HCT116 (cell line): ENCODE data around the gene SMPX. TPM values are rescaled to one million over a fixed set of nuclear protein-coding genes. Genes with fewer than 3 reads are reported as not detected.

Source experiments
- ATAC-seq: fragments of 200-7000 bp; cut with Tn5 transposase; 2 replicates; pipeline ENCODE4 v1.9.1; 2020; ENCODE audit warnings: mild to moderate bottlenecking, moderate library complexity
- BruUV-seq: library from RNA; stranded (reverse); fragments of 400-500 nt; replicated peaks from 2 replicates; lab custom pipeline; 2021; lab: Mats Ljungman, UMichigan
- CTCF ChIA-PET: fragments of 300-600 bp; sonication (Branson Sonifier 250); formaldehyde crosslinking; loops from one replicate; lab custom pipeline; 2021; ENCODE audit warnings: antibody characterized with exemption; lab: Charles Lee
- POLR2A ChIA-PET: fragments of 300-600, 350-600 bp; sonication (Branson Sonifier 250); formaldehyde crosslinking; loops from one replicate; lab custom pipeline; 2021; ENCODE audit warnings: antibody characterized with exemption; lab: Charles Lee
- RAD21 ChIA-PET, 2 experiments: fragments of 300-600 bp; sonication (Branson Sonifier 250); formaldehyde crosslinking; loops; one replicate each; lab custom pipeline; 2023; ENCODE audit warnings: low total read pairs in 2 of 2; ENCODE audit not compliant: uncharacterized antibody in 2 of 2, unreplicated experiment in 2 of 2, low non-redundant PET in 1 of 2; lab: Charles Lee
- DNase-seq: peaks from one replicate; pipeline ENCODE4 v3.0.0-alpha.2; 2010; ENCODE audit warnings: low read depth, low spot score
- H2AFZ ChIP-seq: fragments of 200-600 bp; shearing (Covaris generic), sonication (generic); 2 replicates; pipeline ENCODE4 v1.6.1; 2017; ENCODE audit warnings: low read depth, mixed run types, mixed read lengths, antibody characterized with exemption, low read length; ENCODE audit not compliant: poor library complexity, severe bottlenecking
- H3K27ac ChIP-seq: 2 replicates; pipeline ENCODE4 v1.5.1; 2012; ENCODE audit warnings: low read depth, low read length
- H3K27me3 ChIP-seq: fragments of 200-600 bp; sonication (generic); 2 replicates; pipeline ENCODE4 v1.6.1; 2016; ENCODE audit warnings: mixed run types, low read length, mixed read lengths; ENCODE audit not compliant: insufficient read depth
- H3K36me3 ChIP-seq, 2 experiments: fragments of 200-500 bp in 1 of 2; fragments of 200-600 bp in 1 of 2; sonication (Bioruptor generic) in 1 of 2; sonication (generic) in 1 of 2; 2 replicates each; pipeline versions ENCODE4 v1.5.1 to v1.6.1; 2014 to 2016; ENCODE audit warnings: low read length in 2 of 2, inconsistent platforms in 1 of 2, mixed read lengths in 1 of 2, mixed run types in 1 of 2; ENCODE audit not compliant: insufficient read depth in 2 of 2, control insufficient read depth in 1 of 2
- H3K4me1 ChIP-seq, 2 experiments: fragments of 200-600 bp in 1 of 2; sonication (generic) in 1 of 2; 2 replicates each; pipeline versions ENCODE4 v1.5.1 to v1.6.1; 2012 to 2017; ENCODE audit warnings: low read length in 2 of 2, inconsistent platforms in 1 of 2, mild to moderate bottlenecking in 1 of 2, mixed read lengths in 1 of 2, mixed run types in 1 of 2, moderate library complexity in 1 of 2; ENCODE audit not compliant: insufficient read depth in 2 of 2, control insufficient read depth in 1 of 2
- H3K4me2 ChIP-seq: fragments of 200-600 bp; sonication (generic); 2 replicates; pipeline ENCODE4 v1.6.1; 2017; ENCODE audit warnings: mixed run types, low read length, mixed read lengths
- H3K4me3 ChIP-seq, 2 experiments: fragments of 200-600 bp in 1 of 2; sonication (generic) in 1 of 2; replicated peaks in 1 of 2; 2 replicates each; pipeline ENCODE4 v1.5.1; 2011 to 2016; ENCODE audit warnings: low read length in 2 of 2, control low read depth in 1 of 2, low read depth in 1 of 2, mild to moderate bottlenecking in 1 of 2, mixed read lengths in 1 of 2, mixed run types in 1 of 2
- H3K79me2 ChIP-seq: fragments of 200-600 bp; sonication (generic); 2 replicates; pipeline ENCODE4 v1.6.1; 2017; ENCODE audit warnings: mild to moderate bottlenecking, mixed run types, low read length, moderate library complexity, mixed read lengths; ENCODE audit not compliant: insufficient read depth
- H3K9ac ChIP-seq: fragments of 200-600 bp; sonication (generic); 2 replicates; pipeline ENCODE4 v1.6.1; 2016; ENCODE audit warnings: low read length, mixed read lengths
- H3K9me2 ChIP-seq: fragments of 200-600 bp; sonication (generic), shearing (Covaris generic); 2 replicates; pipeline ENCODE4 v1.6.1; 2017; ENCODE audit warnings: mixed run types, mild to moderate bottlenecking, moderate library complexity; ENCODE audit not compliant: insufficient read depth
- H3K9me3 ChIP-seq, 2 experiments: fragments of 200-500 bp in 1 of 2; fragments of 200-600 bp in 1 of 2; sonication (Bioruptor generic) in 1 of 2; sonication (generic) in 1 of 2; 2 replicates each; pipeline ENCODE4 v1.6.1; 2014 to 2017; ENCODE audit warnings: low read length in 2 of 2, mixed read lengths in 2 of 2, inconsistent platforms in 1 of 2, low read depth in 1 of 2, mild to moderate bottlenecking in 1 of 2, mixed run types in 1 of 2, moderate library complexity in 1 of 2; ENCODE audit not compliant: control insufficient read depth in 1 of 2, insufficient read depth in 1 of 2
- H4K20me1 ChIP-seq: fragments of 200-600 bp; sonication (generic), shearing (Covaris generic); 2 replicates; pipeline ENCODE4 v1.6.1; 2017; ENCODE audit warnings: mixed run types, mild to moderate bottlenecking, moderate library complexity; ENCODE audit not compliant: insufficient read depth
- ATF3 ChIP-seq: IDR thresholded peaks from 2 replicates; pipeline ENCODE4 v1.6.1; 2012
- CEBPB ChIP-seq: IDR thresholded peaks from 2 replicates; pipeline ENCODE4 v1.6.1; 2012; ENCODE audit warnings: low read depth
- EZH2phosphoT487 ChIP-seq: fragments of 200-600 bp; IDR thresholded peaks from 2 replicates; pipeline ENCODE4 v1.6.1; 2018; ENCODE audit warnings: antibody characterized with exemption, borderline replicate concordance
- FOSL1 ChIP-seq: IDR thresholded peaks from 2 replicates; pipeline ENCODE4 v1.6.1; 2012; ENCODE audit warnings: low read depth
- JUND ChIP-seq: IDR thresholded peaks from 2 replicates; pipeline ENCODE4 v1.6.1; 2012
- MAX ChIP-seq: IDR thresholded peaks from 2 replicates; pipeline ENCODE4 v1.6.1; 2012
- POLR2A ChIP-seq: IDR thresholded peaks from 2 replicates; pipeline ENCODE4 v1.7.0; 2011; ENCODE audit warnings: borderline replicate concordance; ENCODE audit not compliant: insufficient read depth, insufficient read length; ENCODE audit errors: extremely low read depth
- POLR2AphosphoS5 ChIP-seq: IDR thresholded peaks from 2 replicates; pipeline ENCODE4 v1.6.1; 2011; ENCODE audit warnings: mild to moderate bottlenecking, low read depth, low read length, moderate library complexity
- SP1 ChIP-seq: IDR thresholded peaks from 2 replicates; pipeline ENCODE4 v1.6.1; 2012; ENCODE audit warnings: low read depth
- TCF7L2 ChIP-seq: IDR thresholded peaks from 2 replicates; pipeline ENCODE4 v1.7.0; 2011; ENCODE audit warnings: borderline replicate concordance, inconsistent platforms; ENCODE audit not compliant: insufficient read depth, insufficient read length; ENCODE audit errors: extremely low read depth
- ZFX ChIP-seq: fragments of 450-650 bp; IDR thresholded peaks from 2 replicates; pipeline ENCODE4 v1.6.1; 2017
- intact Hi-C: fragments of 100-400 bp; cut with micrococcal nuclease; formaldehyde crosslinking; loops from 2 replicates; pipeline ENCODE4 v1.10.0; 2022
- total RNA-seq: library from RNA; stranded (reverse); gene quantifications from one replicate; pipeline ENCODE4 v1.2.1, GENCODE V29; 2021; ENCODE audit not compliant: unreplicated experiment
- TF ChIP-seq, protein P1 (sequence below): IDR thresholded peaks from 2 replicates; pipeline ENCODE4 v1.6.1; 2012; ENCODE audit warnings: low read depth
- TF ChIP-seq, protein P2 (sequence below), 3 experiments: fragments of 200-600 bp in 1 of 3; sonication (generic) in 1 of 3; IDR thresholded peaks in 2 of 3; conservative IDR thresholded peaks in 1 of 3; 2 replicates each; pipeline ENCODE4 v1.5.1; 2012 to 2017; ENCODE audit warnings: low read depth in 2 of 3, low read length in 2 of 3, antibody characterized with exemption in 1 of 3, borderline replicate concordance in 1 of 3, control low read depth in 1 of 3, mild to moderate bottlenecking in 1 of 3, mixed read lengths in 1 of 3, mixed run types in 1 of 3, moderate library complexity in 1 of 3; ENCODE audit not compliant: insufficient read depth in 1 of 3
- TF ChIP-seq, protein P3 (sequence below): IDR thresholded peaks from 2 replicates; pipeline ENCODE4 v1.6.1; 2011; ENCODE audit warnings: mild to moderate bottlenecking, low read length, moderate library complexity; ENCODE audit not compliant: insufficient replicate concordance; ENCODE audit errors: extremely low read depth

SMPX gene
- total RNA-seq, 1 experiment from 2014 or later: 0.59 TPM

DNA sequence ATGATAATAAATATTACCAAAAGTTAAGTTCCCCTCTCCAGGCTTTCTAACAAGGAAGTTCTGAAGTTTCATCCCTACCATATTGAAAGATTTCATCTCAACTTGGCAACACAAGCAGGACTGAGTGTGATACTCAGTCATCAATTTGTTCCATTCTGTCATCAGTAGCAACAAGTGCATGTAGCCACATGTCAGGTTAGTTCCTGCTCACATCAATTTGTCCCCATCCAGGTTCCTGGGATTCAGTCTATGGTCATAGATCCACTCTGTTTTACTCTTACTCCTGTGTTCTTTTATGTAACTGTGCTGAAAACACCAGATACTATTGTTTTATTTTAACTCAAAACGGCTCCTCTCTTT lies 22.2 kb downstream of the SMPX start:
- CTCF ChIA-PET: no interaction called here
- intact Hi-C loops: no loop called here

More for the DNA sequence above, 22.2 kb downstream of the SMPX start:
- Histone ChIP-seq H3K4me2 (no peak overlapping the region), H3K27me3 (no peaks in the 10 kb centered on the region), H3K9ac (no peak overlapping the region), H3K79me2 (no peaks in the 10 kb centered on the region), H3K4me1 (no peaks in the 10 kb centered on the region), H3K27ac (no peak overlapping the region), H2AFZ (no peak overlapping the region), H3K36me3 (no peaks in the 10 kb centered on the region), H4K20me1 (no peaks in the 10 kb centered on the region), H3K9me3 (no peaks in the 10 kb centered on the region), H3K4me3 (no peak overlapping the region), H3K9me2 (no peaks in the 10 kb centered on the region)
- BruUV-seq: no TSS peak
- DNase-seq: no peak
- no peak for ATAC-seq
- TF ChIP-seq, protein P1, sequence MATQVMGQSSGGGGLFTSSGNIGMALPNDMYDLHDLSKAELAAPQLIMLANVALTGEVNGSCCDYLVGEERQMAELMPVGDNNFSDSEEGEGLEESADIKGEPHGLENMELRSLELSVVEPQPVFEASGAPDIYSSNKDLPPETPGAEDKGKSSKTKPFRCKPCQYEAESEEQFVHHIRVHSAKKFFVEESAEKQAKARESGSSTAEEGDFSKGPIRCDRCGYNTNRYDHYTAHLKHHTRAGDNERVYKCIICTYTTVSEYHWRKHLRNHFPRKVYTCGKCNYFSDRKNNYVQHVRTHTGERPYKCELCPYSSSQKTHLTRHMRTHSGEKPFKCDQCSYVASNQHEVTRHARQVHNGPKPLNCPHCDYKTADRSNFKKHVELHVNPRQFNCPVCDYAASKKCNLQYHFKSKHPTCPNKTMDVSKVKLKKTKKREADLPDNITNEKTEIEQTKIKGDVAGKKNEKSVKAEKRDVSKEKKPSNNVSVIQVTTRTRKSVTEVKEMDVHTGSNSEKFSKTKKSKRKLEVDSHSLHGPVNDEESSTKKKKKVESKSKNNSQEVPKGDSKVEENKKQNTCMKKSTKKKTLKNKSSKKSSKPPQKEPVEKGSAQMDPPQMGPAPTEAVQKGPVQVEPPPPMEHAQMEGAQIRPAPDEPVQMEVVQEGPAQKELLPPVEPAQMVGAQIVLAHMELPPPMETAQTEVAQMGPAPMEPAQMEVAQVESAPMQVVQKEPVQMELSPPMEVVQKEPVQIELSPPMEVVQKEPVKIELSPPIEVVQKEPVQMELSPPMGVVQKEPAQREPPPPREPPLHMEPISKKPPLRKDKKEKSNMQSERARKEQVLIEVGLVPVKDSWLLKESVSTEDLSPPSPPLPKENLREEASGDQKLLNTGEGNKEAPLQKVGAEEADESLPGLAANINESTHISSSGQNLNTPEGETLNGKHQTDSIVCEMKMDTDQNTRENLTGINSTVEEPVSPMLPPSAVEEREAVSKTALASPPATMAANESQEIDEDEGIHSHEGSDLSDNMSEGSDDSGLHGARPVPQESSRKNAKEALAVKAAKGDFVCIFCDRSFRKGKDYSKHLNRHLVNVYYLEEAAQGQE: no peak
- TF ChIP-seq, protein P2, sequence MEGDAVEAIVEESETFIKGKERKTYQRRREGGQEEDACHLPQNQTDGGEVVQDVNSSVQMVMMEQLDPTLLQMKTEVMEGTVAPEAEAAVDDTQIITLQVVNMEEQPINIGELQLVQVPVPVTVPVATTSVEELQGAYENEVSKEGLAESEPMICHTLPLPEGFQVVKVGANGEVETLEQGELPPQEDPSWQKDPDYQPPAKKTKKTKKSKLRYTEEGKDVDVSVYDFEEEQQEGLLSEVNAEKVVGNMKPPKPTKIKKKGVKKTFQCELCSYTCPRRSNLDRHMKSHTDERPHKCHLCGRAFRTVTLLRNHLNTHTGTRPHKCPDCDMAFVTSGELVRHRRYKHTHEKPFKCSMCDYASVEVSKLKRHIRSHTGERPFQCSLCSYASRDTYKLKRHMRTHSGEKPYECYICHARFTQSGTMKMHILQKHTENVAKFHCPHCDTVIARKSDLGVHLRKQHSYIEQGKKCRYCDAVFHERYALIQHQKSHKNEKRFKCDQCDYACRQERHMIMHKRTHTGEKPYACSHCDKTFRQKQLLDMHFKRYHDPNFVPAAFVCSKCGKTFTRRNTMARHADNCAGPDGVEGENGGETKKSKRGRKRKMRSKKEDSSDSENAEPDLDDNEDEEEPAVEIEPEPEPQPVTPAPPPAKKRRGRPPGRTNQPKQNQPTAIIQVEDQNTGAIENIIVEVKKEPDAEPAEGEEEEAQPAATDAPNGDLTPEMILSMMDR (IDR thresholded peaks at IDR 0.05 in 2 of 3, conservative IDR thresholded peaks at IDR 0.05 in 1 of 3; ENCODE audit: borderline replicate concordance in 1 of 3, insufficient read depth in 1 of 3, low read depth in 2 of 3, low read length in 2 of 3): no peak
- no peak for TF ChIP-seq SP1
- TF ChIP-seq, protein P3, sequence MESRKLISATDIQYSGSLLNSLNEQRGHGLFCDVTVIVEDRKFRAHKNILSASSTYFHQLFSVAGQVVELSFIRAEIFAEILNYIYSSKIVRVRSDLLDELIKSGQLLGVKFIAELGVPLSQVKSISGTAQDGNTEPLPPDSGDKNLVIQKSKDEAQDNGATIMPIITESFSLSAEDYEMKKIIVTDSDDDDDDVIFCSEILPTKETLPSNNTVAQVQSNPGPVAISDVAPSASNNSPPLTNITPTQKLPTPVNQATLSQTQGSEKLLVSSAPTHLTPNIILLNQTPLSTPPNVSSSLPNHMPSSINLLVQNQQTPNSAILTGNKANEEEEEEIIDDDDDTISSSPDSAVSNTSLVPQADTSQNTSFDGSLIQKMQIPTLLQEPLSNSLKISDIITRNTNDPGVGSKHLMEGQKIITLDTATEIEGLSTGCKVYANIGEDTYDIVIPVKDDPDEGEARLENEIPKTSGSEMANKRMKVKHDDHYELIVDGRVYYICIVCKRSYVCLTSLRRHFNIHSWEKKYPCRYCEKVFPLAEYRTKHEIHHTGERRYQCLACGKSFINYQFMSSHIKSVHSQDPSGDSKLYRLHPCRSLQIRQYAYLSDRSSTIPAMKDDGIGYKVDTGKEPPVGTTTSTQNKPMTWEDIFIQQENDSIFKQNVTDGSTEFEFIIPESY: no peak
- TF ChIP-seq ZFX: no peak
- TF ChIP-seq FOSL1: no peak
- no peak for TF ChIP-seq TCF7L2
- TF ChIP-seq MAX: no peak
- TF ChIP-seq CEBPB: no peak
- TF ChIP-seq ATF3: no peak
- no peak for TF ChIP-seq JUND
- TF ChIP-seq POLR2A: no peak
- TF ChIP-seq EZH2phosphoT487: no peak
- TF ChIP-seq POLR2AphosphoS5: no peak
- ChIA-PET RAD21 (no interaction called here), POLR2A (no interaction called here)
